RWPE2 (cell line): Measurements from ENCODE around the gene HSPA14.

Experiments
- ATAC-seq: fragments of 200-7000 bp; cut with Tn5 transposase; 3 replicates; pipeline ENCODE4 v1.9.1; 2021; ENCODE audit warnings: low read depth
- DNase-seq: peaks from one replicate; pipeline ENCODE4 v3.0.0-alpha.2; 2020; ENCODE audit warnings: low spot score
- H3K27ac ChIP-seq: fragments of 450-650 bp; 2 replicates; pipeline ENCODE4 v1.5.1; 2017; ENCODE audit warnings: mild to moderate bottlenecking; ENCODE audit not compliant: poor library complexity, severe bottlenecking
- H3K27me3 ChIP-seq: fragments of 250-450 bp; sonication (Bioruptor Pico); 2 replicates; pipeline ENCODE4 v1.5.1; 2021; ENCODE audit warnings: mild to moderate bottlenecking, moderate library complexity; ENCODE audit not compliant: insufficient read depth, poor library complexity, severe bottlenecking
- H3K36me3 ChIP-seq: fragments of 250-450 bp; sonication (Bioruptor Pico); 2 replicates; pipeline ENCODE4 v1.5.1; 2020; ENCODE audit warnings: low read depth, mild to moderate bottlenecking, moderate library complexity
- H3K4me1 ChIP-seq: fragments of 250-450 bp; sonication (Bioruptor Pico); 2 replicates; pipeline ENCODE4 v1.5.1; 2021; ENCODE audit warnings: mild to moderate bottlenecking, moderate library complexity; ENCODE audit not compliant: insufficient read depth, poor library complexity, severe bottlenecking
- H3K4me3 ChIP-seq: fragments of 250-450 bp; sonication (Bioruptor Pico); 2 replicates; pipeline ENCODE4 v1.5.1; 2021; ENCODE audit warnings: mild to moderate bottlenecking, moderate library complexity; ENCODE audit not compliant: severe bottlenecking
- H3K9me3 ChIP-seq: fragments of 250-450 bp; sonication (Bioruptor Pico); 2 replicates; pipeline ENCODE4 v1.5.1; 2021; ENCODE audit warnings: mild to moderate bottlenecking, moderate library complexity; ENCODE audit not compliant: severe bottlenecking
- CTCF ChIP-seq: fragments of 450-650 bp; IDR thresholded peaks from one replicate; pipeline ENCODE4 v1.5.1; 2017; ENCODE audit warnings: mild to moderate bottlenecking, moderate library complexity; ENCODE audit not compliant: poor library complexity, severe bottlenecking

Gene HSPA14

GRCh38 chr10:14916600-14916999 lies 78.5 kb downstream of the HSPA14 start:
- Histone ChIP-seq H3K4me3 (no peak overlapping the region), H3K27me3 (no peaks in the 10 kb centered on the region), H3K36me3 (peaks cover 92% of the 10 kb centered on the region), H3K27ac (no peak overlapping the region), H3K4me1 (no peaks in the 10 kb centered on the region), H3K9me3 (peaks cover 7% of the 10 kb centered on the region)
- TF ChIP-seq CTCF, result no peak
- ATAC-seq (no peak), DNase-seq (no peak)

GRCh38 chr10:14917827-14918226 lies 79.7 kb downstream of the HSPA14 start:
- H3K36me3 ChIP-seq, result peaks cover 95% of the 10 kb centered on the region
- no peak for TF ChIP-seq CTCF
- DNase-seq, result no peak
- H3K4me3 ChIP-seq, result no peak overlapping the region
- no peak for ATAC-seq
- no peaks in the 10 kb centered on the region for H3K4me1 ChIP-seq
- H3K27ac ChIP-seq, result no peak overlapping the region
- peaks cover 7% of the 10 kb centered on the region for H3K9me3 ChIP-seq
- no peaks in the 10 kb centered on the region for H3K27me3 ChIP-seq

- Histone ChIP-seq H3K4me1 (no peaks in the 10 kb centered on the region), H3K27ac (no peak overlapping the region), H3K36me3 (peaks cover 95% of the 10 kb centered on the region), H3K27me3 (no peaks in the 10 kb centered on the region), H3K9me3 (peaks cover 7% of the 10 kb centered on the region), H3K4me3 (no peak overlapping the region)
- ATAC-seq, result no peak
- no peak for TF ChIP-seq CTCF
- no peak for DNase-seq
These were observed 80.9 kb downstream of the HSPA14 start for GRCh38 chr10:14918964-14919363.
